Measurements from ENCODE around the gene MPZL1.

DNA sequence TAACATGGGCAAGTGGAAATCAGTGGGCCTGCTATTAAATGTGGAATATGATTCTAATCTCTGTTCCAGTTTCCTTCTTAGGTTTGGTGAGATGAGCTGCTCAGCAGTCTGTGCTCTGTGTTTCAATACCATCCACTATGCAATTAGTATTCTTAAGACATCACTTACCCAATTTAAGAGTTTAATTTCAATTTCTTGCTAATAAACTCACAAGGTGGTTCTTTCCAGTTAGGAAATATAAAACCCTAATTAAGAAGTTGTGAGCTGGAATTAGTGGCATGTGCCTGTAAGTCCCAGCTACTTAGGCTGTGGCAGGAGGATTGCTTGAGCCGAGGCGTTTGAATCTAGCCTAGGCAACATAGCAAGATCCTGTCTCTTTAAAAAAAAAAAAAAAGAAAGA, 51.7 kb downstream of the MPZL1 start:
- TF ChIP-seq CTCF (IDR thresholded peaks at IDR 0.05) (no peak), POLR2A (IDR thresholded peaks at IDR 0.05) (no peak)

Data from uterus (tissue), 2 donors.